B cell (primary cell): ENCODE measurements around the gene TEAD1. TPM values are rescaled to one million over a fixed set of nuclear protein-coding genes. Genes with fewer than 3 reads are reported as not detected.

Source experiments
- ATAC-seq: fragments of 200-7000 bp; cut with Tn5 transposase; one replicate; pipeline ENCODE4 v1.10.0; 2021; ENCODE audit warnings: low read depth, mild to moderate bottlenecking, moderate number of reproducible peaks, moderate library complexity
- CTCF ChIA-PET: fragments of 350-600 bp; sonication (Branson Sonifier 250); formaldehyde crosslinking; loops from one replicate; lab custom pipeline; 2021; ENCODE audit warnings: antibody characterized with exemption, inconsistent platforms; lab: Charles Lee
- POLR2A ChIA-PET: fragments of 350-600 bp; sonication (Branson Sonifier 250); formaldehyde crosslinking; loops from one replicate; lab custom pipeline; 2021; ENCODE audit warnings: antibody characterized with exemption; lab: Charles Lee
- DNase-seq: peaks from one replicate; pipeline ENCODE4 v3.0.0; 2013
- H2AFZ ChIP-seq: 2 replicates; pipeline ENCODE4 v1.6.1; 2012; ENCODE audit warnings: mild to moderate bottlenecking, low read depth, low read length; ENCODE audit not compliant: insufficient read depth, poor library complexity, severe bottlenecking
- H3K27ac ChIP-seq, 2 donors: 1 replicate in 1 of 2; 2 replicates in 1 of 2; pipeline ENCODE4 v1.5.1; 2012 to 2013; ENCODE audit warnings: low read length in 2 of 2, mild to moderate bottlenecking in 2 of 2, moderate library complexity in 1 of 2
- H3K27me3 ChIP-seq, 4 experiments: fragments of 200-600 bp in 1 of 4; sonication (generic) in 1 of 4; replicated peaks in 1 of 4; 1 replicate in 2 of 4; 2 replicates in 2 of 4; pipeline versions ENCODE4 v1.6.1 to v1.7.0; 2013 to 2016; ENCODE audit warnings: low read length in 3 of 4, mild to moderate bottlenecking in 2 of 4, mixed read lengths in 1 of 4, moderate library complexity in 1 of 4; ENCODE audit not compliant: insufficient read depth in 4 of 4, control insufficient read depth in 3 of 4; ENCODE audit errors: control extremely low read depth in 1 of 4
- H3K36me3 ChIP-seq, 2 experiments: replicated peaks in 1 of 2; 1 replicate in 1 of 2; 2 replicates in 1 of 2; pipeline versions ENCODE4 v1.6.1 to v1.7.1; 2013; ENCODE audit warnings: low read length in 1 of 2; ENCODE audit not compliant: insufficient read depth in 2 of 2, control insufficient read depth in 1 of 2; ENCODE audit errors: control extremely low read depth in 1 of 2, extremely low read depth in 1 of 2
- H3K4me1 ChIP-seq, 2 donors: fragments of 200-600 bp in 1 of 2; sonication (generic) in 1 of 2; 1 replicate in 1 of 2; 2 replicates in 1 of 2; pipeline versions ENCODE4 v1.5.1 to v1.6.1; 2013 to 2017; ENCODE audit warnings: low read length in 2 of 2; ENCODE audit not compliant: control insufficient read depth in 2 of 2, insufficient read depth in 2 of 2
- H3K4me2 ChIP-seq: replicated peaks from 2 replicates; pipeline ENCODE3; 2012; ENCODE audit warnings: mild to moderate bottlenecking, low read depth, low read length; ENCODE audit not compliant: poor library complexity, severe bottlenecking
- H3K4me3 ChIP-seq, 5 experiments: fragments of 200-600 bp in 1 of 5; sonication (generic) in 1 of 5; 1 replicate in 3 of 5; 2 replicates in 2 of 5; pipeline versions ENCODE4 v1.5.1 to v1.7.0; 2011 to 2016; ENCODE audit warnings: low read length in 4 of 5, mild to moderate bottlenecking in 4 of 5, low read depth in 2 of 5, control low read depth in 1 of 5, moderate library complexity in 1 of 5; ENCODE audit not compliant: insufficient read depth in 1 of 5; ENCODE audit errors: control extremely low read depth in 1 of 5, extremely low read depth in 1 of 5
- H3K79me2 ChIP-seq: fragments of 200-600 bp; sonication (generic); one replicate; pipeline ENCODE4 v1.6.0; 2016; ENCODE audit warnings: low read length; ENCODE audit not compliant: control insufficient read depth, insufficient read depth
- H3K9ac ChIP-seq: fragments of 200-600 bp; sonication (generic); 2 replicates; pipeline ENCODE4 v1.6.1; 2017; ENCODE audit warnings: mild to moderate bottlenecking, low read length, moderate library complexity
- H3K9me3 ChIP-seq, 3 donors: one replicate each; pipeline versions ENCODE4 v1.6.1 to v1.7.1; 2013; ENCODE audit warnings: low read length in 2 of 3; ENCODE audit not compliant: control insufficient read depth in 2 of 3, insufficient read depth in 1 of 3; ENCODE audit errors: control extremely low read depth in 1 of 3
- H4K20me1 ChIP-seq: 2 replicates; pipeline ENCODE4 v1.6.0; 2012; ENCODE audit warnings: mild to moderate bottlenecking, low read length; ENCODE audit not compliant: insufficient read depth, control insufficient read depth, poor library complexity, severe bottlenecking
- H3K27ac Mint-ChIP-seq: one replicate; pipeline ENCODE4 v1.8.0; 2021; ENCODE audit warnings: mixed read lengths
- H3K27me3 Mint-ChIP-seq: one replicate; pipeline ENCODE4 v1.8.0; 2021; ENCODE audit warnings: mixed read lengths
- H3K4me1 Mint-ChIP-seq: one replicate; pipeline ENCODE4 v1.8.0; 2021; ENCODE audit warnings: mixed read lengths
- H3K4me3 Mint-ChIP-seq: one replicate; pipeline ENCODE4 v1.8.0; 2021; ENCODE audit warnings: mixed read lengths
- H3K9me3 Mint-ChIP-seq: one replicate; pipeline ENCODE4 v1.8.0; 2022; ENCODE audit warnings: mixed read lengths; ENCODE audit not compliant: insufficient read depth
- CTCF ChIP-seq: fragments of 200-600 bp; IDR thresholded peaks from one replicate; pipeline ENCODE4 v1.8.0; 2022; ENCODE audit warnings: antibody characterized with exemption, mild to moderate bottlenecking
- EZH2 ChIP-seq: IDR thresholded peaks from 2 replicates; pipeline ENCODE4 v1.6.1; 2012; ENCODE audit warnings: borderline replicate concordance, low read depth, mild to moderate bottlenecking, moderate library complexity, low read length; ENCODE audit not compliant: insufficient read depth, poor library complexity, severe bottlenecking
- WGBS: methylation state at CpG from one replicate; pipeline ENCODE4 v1.1.5; 2013; ENCODE audit warnings: missing lambda C conversion rate; ENCODE audit not compliant: insufficient coverage; 5-methylcytosine and 5-hydroxymethylcytosine counted together
- intact Hi-C: fragments of 100-400 bp; cut with micrococcal nuclease; formaldehyde crosslinking; loops from one replicate; pipeline ENCODE4 v1.10.0; 2022
- polyA plus RNA-seq: library from polyadenylated mRNA; depleted of rRNA; stranded (reverse); fragments of >200 nt; gene quantifications from 2 replicates; pipeline ENCODE4 v1.2.3, GENCODE V29; 2012
- total RNA-seq, 2 donors: library from RNA; stranded (reverse); fragments of 120-200 nt in 1 of 2; gene quantifications; 1 replicate in 1 of 2; 2 replicates in 1 of 2; pipeline versions ENCODE4 v1.2.3 to v1.2.4, GENCODE V29; 2013 to 2022

Gene TEAD1
- total and polyA plus RNA-seq, 2 donors (not counting 1 experiment from before 2014, with no cell fraction given) = 0.30 TPM; not detected in 1

- Histone ChIP-seq H2AFZ (no peak overlapping the region), H3K4me1 (no peaks in the 10 kb centered on the region), H4K20me1 (no peaks in the 10 kb centered on the region), H3K27me3 (no peaks in the 10 kb centered on the region), H3K9me3 (no peaks in the 10 kb centered on the region), H3K4me3 (no peak overlapping the region), H3K4me2 (no peak overlapping the region), H3K9ac (no peak overlapping the region), H3K27ac (no peak overlapping the region), H3K36me3 (no peaks in the 10 kb centered on the region), H3K79me2 (no peaks in the 10 kb centered on the region)
- DNase-seq = no peak
- no peak for ATAC-seq
- POLR2A ChIA-PET = no interaction called here
- Mint-ChIP-seq H3K4me1 (no peaks in the 10 kb centered on the region), H3K9me3 (no peaks in the 10 kb centered on the region), H3K27ac (no peak overlapping the region), H3K27me3 (peaks cover 7% of the 10 kb centered on the region), H3K4me3 (no peak overlapping the region)
- CTCF ChIA-PET = no interaction called here
- 70% methylated on average over 2 of the region's 3 CpGs for WGBS
- no peak for TF ChIP-seq CTCF
- no peak for TF ChIP-seq EZH2
- intact Hi-C loops = no loop called here
Measured at GRCh38 chr11:12924650-12925049, 250.4 kb downstream of the TEAD1 start.

- no peaks in the 10 kb centered on the region for H3K79me2 ChIP-seq
- H3K4me1 Mint-ChIP-seq = no peaks in the 10 kb centered on the region
- intact Hi-C loops = no loop called here
- WGBS = no CpG with 5 or more reads among the region's 4 CpGs
- H3K4me2 ChIP-seq = no peak overlapping the region
- H3K27ac ChIP-seq = no peak overlapping the region
- no peak for DNase-seq
- H3K27ac Mint-ChIP-seq = no peak overlapping the region
- H3K4me1 ChIP-seq = no peaks in the 10 kb centered on the region
- H3K9me3 Mint-ChIP-seq = no peaks in the 10 kb centered on the region
- no peaks in the 10 kb centered on the region for H3K36me3 ChIP-seq
- POLR2A ChIA-PET = no interaction called here
- no peaks in the 10 kb centered on the region for H3K27me3 ChIP-seq
- H2AFZ ChIP-seq = no peak overlapping the region
- H3K4me3 Mint-ChIP-seq = no peak overlapping the region
- CTCF ChIA-PET = no interaction called here
- H3K4me3 ChIP-seq = no peak overlapping the region
- TF ChIP-seq EZH2 = no peak
- TF ChIP-seq CTCF = no peak
- H3K9me3 ChIP-seq = no peaks in the 10 kb centered on the region
- H3K27me3 Mint-ChIP-seq = peaks cover 7% of the 10 kb centered on the region
- H3K9ac ChIP-seq = no peak overlapping the region
- no peak for ATAC-seq
- H4K20me1 ChIP-seq = no peaks in the 10 kb centered on the region
Measured at GRCh38 chr11:12925520-12925919, 251.3 kb downstream of the TEAD1 start.
